ENCODE data around the gene SPINT1.
A peak's percentile ranks its signal among the peaks of the same experiment; 100 is the strongest.

SPINT1 gene

DNA sequence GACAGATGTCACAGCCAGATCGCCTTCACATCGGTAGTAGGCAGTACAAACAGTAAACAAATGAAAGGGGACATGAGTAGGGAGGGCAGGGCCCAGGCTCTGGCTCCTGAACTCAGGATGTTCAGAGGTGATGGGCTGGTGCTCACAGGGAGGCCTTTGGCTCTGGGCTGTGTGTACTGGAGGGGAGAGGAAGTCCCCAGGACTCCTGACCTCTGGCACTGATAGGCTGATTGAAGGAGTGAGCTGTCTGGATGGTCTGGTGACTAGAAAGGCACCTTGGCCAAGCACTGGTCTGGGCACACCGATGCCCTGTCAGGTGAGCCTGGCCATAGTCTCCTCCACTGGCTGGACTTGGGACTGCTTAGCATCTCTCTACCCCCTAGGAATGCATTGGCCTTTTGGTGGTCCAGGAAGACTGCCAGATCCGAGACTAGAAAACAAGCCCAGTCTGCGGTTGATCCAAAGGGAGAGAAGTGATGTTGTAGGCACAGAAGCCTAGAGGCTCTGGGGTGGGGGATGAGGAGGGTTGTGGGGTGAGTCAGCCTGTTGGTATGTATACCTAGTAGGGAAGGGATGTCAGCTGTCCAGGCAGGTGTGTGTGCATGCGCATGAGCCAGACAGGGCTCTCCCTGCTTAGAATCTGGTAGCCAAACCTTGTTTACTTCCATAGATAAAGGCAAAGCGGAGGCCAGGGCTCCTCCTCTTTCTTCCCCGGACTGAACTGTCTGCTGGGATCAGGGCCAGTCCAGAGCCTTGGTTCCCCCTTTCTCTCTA, 1.9 kb downstream of the SPINT1 start:
- peaks cover 4% of the 10 kb centered on the region for H3K36me3 Mint-ChIP-seq (ENCODE audit: low read depth)
- H3K4me1 Mint-ChIP-seq = peaks cover 26% of the 10 kb centered on the region
- peak overlapping the region; percentile 72 to 82 (median 78) for H3K4me3 Mint-ChIP-seq
- peak overlapping the region in 2 of 3 experiments; percentile 81 to 86 for H3K27ac Mint-ChIP-seq
- TF ChIP-seq, protein P1, sequence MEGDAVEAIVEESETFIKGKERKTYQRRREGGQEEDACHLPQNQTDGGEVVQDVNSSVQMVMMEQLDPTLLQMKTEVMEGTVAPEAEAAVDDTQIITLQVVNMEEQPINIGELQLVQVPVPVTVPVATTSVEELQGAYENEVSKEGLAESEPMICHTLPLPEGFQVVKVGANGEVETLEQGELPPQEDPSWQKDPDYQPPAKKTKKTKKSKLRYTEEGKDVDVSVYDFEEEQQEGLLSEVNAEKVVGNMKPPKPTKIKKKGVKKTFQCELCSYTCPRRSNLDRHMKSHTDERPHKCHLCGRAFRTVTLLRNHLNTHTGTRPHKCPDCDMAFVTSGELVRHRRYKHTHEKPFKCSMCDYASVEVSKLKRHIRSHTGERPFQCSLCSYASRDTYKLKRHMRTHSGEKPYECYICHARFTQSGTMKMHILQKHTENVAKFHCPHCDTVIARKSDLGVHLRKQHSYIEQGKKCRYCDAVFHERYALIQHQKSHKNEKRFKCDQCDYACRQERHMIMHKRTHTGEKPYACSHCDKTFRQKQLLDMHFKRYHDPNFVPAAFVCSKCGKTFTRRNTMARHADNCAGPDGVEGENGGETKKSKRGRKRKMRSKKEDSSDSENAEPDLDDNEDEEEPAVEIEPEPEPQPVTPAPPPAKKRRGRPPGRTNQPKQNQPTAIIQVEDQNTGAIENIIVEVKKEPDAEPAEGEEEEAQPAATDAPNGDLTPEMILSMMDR (IDR thresholded peaks at IDR 0.05; ENCODE audit: unreplicated experiment in 3 of 3) = no peak
- no peaks in the 10 kb centered on the region for H3K9me3 Mint-ChIP-seq
- peaks cover 62% of the 10 kb centered on the region for H3K27me3 Mint-ChIP-seq (ENCODE audit: low read depth)

DNA sequence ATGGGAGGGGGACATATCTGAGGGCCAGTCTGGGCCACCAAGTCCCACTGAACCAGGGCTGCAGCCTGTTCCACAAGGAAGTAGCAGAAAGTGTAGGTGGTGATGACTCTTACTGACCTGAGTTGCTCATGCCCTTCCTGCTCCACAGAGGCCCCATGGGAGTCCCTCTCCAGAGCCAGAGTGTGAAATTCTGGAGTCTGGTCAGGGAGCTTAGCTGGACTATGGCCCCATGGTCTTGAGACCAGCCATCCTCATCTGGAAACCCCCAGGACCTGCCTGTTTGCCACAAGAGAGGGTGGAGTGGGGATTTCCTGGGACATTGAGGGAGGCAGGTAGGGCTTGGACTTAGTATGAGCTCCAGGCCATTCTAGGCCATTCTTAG, 3.0 kb downstream of the SPINT1 start:
- H3K4me1 Mint-ChIP-seq = peaks cover 26% of the 10 kb centered on the region
- H3K9me3 Mint-ChIP-seq = no peaks in the 10 kb centered on the region
- peak overlapping the region; percentile 47 to 74 (median 53) for H3K4me3 Mint-ChIP-seq
- TF ChIP-seq, protein P1 (IDR thresholded peaks at IDR 0.05; ENCODE audit: unreplicated experiment in 3 of 3) = no peak
- H3K36me3 Mint-ChIP-seq (ENCODE audit: low read depth) = peaks cover 5% of the 10 kb centered on the region
- H3K27me3 Mint-ChIP-seq (ENCODE audit: low read depth) = peaks cover 51% of the 10 kb centered on the region
- peak overlapping the region; percentile 3 to 81 (median 6) for H3K27ac Mint-ChIP-seq

DNA sequence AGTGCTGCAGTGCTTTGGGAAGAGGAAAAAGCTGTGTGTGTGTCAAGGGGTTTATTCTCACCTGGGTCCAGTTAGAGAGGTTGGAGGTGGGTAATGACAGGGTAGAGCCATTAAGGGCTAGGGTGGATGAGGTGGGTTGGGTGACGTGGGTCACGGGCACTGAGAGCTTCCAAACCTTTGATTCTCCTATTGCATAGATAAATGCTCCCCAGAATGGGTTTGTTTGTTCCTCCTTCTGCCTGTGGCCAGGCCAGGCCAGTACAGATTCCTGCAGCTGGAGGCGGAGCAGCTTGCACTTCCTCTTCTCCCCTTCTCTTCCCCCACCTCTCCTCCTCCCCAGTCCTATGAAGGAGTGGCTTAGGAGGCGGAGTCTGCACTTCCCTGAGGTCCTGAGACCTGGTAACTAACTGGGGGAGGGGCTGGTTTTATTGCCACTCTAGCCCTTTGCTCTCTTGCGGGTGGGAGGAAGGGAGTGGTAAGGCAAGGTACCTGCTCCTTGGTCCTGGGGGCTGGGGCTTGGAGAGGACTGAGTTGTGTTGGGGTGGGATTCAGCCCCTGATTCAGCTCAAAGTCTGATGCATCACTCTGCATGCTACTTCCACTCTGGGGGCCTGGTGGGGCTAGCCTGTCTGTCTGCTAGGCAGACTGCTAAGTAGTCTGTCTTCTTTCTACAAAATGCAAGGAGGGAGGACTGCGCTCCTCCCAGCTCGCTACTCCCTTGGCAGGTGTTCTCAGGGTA, 3.5 kb downstream of the SPINT1 start:
- peaks cover 9% of the 10 kb centered on the region for H3K36me3 Mint-ChIP-seq (ENCODE audit: low read depth)
- peak overlapping the region; percentile 47 to 74 (median 53) for H3K4me3 Mint-ChIP-seq
- H3K9me3 Mint-ChIP-seq = no peaks in the 10 kb centered on the region
- H3K27me3 Mint-ChIP-seq (ENCODE audit: low read depth) = peaks cover 46% of the 10 kb centered on the region
- TF ChIP-seq, protein P1 (IDR thresholded peaks at IDR 0.05; ENCODE audit: unreplicated experiment in 3 of 3) = no peak
- peak overlapping the region; percentile 3 to 81 (median 6) for H3K27ac Mint-ChIP-seq
- H3K4me1 Mint-ChIP-seq = peaks cover 26% of the 10 kb centered on the region

DNA sequence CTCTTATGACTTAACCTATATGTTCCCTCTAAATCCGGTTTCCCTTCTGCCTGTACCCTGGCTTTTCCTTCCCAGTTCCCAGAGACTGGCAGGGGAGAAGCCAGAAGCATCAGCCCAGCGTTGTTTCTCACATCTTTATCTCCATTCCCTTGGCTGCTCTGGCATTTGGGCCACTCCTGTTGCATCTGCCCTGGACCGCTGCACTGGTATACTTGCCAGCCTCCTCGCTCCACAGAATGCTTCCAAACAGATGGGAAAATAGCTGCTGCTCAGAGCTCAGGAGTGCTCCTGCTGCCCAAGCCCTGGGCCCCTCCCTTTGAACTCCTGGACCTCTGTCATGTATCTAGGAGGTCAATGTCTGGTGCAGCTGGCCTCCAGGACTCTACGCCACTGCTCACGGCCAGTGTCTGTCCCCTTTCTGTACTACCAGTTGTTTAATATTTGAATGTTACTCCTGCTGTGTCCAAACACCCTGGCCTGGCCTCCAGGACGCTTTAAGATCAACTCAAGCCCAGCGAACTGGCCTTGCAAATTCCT, 6.8 kb downstream of the SPINT1 start:
- H3K36me3 Mint-ChIP-seq (ENCODE audit: low read depth) = peaks cover 11% of the 10 kb centered on the region
- peaks cover 22% of the 10 kb centered on the region for H3K27me3 Mint-ChIP-seq (ENCODE audit: low read depth)
- peaks cover 17% of the 10 kb centered on the region for H3K4me1 Mint-ChIP-seq
- H3K9me3 Mint-ChIP-seq = no peaks in the 10 kb centered on the region
- H3K27ac Mint-ChIP-seq = no peak overlapping the region
- no peak overlapping the region for H3K4me3 Mint-ChIP-seq
- TF ChIP-seq, protein P1 (IDR thresholded peaks at IDR 0.05; ENCODE audit: unreplicated experiment in 3 of 3) = no peak

DNA sequence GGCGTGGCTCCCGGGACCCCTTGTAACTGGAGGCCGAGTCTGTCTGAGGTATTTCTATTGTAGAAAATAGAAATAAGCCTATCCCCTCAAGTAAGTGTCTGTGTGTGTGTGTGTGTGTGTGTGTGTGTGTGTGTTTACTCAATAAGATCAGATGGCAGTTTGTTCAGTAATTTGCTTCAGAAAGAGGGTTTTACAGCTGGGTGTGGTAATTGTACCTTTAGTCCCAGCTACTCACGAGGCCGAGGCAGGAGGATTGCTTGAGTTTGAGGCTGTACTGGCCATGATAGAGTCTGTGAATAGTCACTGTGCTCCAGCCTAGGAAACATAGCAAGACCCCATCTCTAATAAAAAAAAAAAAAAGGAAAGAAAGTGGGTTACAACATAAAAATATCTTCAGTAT, 8.7 kb downstream of the SPINT1 start:
- Mint-ChIP-seq H3K36me3 (ENCODE audit: low read depth) (peaks cover 14% of the 10 kb centered on the region), H3K9me3 (no peaks in the 10 kb centered on the region), H3K27me3 (ENCODE audit: low read depth) (peaks cover 5% of the 10 kb centered on the region), H3K27ac (no peak overlapping the region), H3K4me3 (no peak overlapping the region), H3K4me1 (peaks cover 6% of the 10 kb centered on the region)
- TF ChIP-seq, protein P1 (IDR thresholded peaks at IDR 0.05; ENCODE audit: unreplicated experiment in 3 of 3) = no peak

Measured in nephron (organoid).